ENCODE measurements around the gene LBHD1. TPM values are rescaled to one million over a fixed set of nuclear protein-coding genes. Genes with fewer than 3 reads are reported as not detected.

LBHD1 gene
- total and polyA plus RNA-seq, 2 of the 13 experiments (the other 11 are each of a cell fraction or from before 2014, with no cell fraction given) = 3.2 to 3.7 TPM

DNA sequence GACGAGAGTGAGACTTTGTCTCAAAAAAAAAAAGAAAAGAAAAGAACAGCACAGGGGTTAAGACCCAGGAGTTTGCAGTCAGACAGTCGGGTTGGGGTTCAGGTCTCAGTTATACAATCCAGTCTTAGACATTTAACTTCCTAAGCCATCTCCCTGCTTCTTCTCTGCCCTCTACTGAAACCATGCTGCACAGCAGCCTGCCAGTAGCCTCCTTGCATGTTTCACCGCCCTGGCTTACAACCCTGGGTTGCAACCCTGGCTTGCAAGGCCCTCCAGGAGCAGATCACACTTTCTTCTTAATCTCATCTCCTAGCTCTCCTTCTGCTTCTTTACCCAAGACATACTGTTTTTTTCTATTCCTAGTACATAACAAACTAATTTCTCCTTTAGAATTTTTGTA is 44.4 kb downstream of the LBHD1 start:
- ChIA-PET POLR2A (interaction anchor here (1.1 to 1.6 kb wide), 2 partner anchors 10 to 19 kb away, joined by 3 to 4 read pairs; partner anchors contain the start of gene GANAB), CTCF (ENCODE audit: low intra/inter-chr PET ratio, low total read pairs) (no interaction called here)
- ATAC-seq = peak; percentile 27; the same call in 1 of the 3 replicates

More for the DNA sequence above, 44.4 kb downstream of the LBHD1 start:
- DNase-seq (ENCODE audit: low spot score) = no peak
- TF ChIP-seq POLR2A (IDR thresholded peaks at IDR 0.05; ENCODE audit: insufficient read depth in 1 of 2, low read depth in 2 of 2, low read length in 2 of 2) (0 out of 4 replicates have a peak, but pooled peaks of 1 of the 2 experiments have one; percentile 20), RBM22 (optimal IDR thresholded peaks at IDR 0.05; ENCODE audit: low read length) (peak; percentile 73)
- TF ChIP-seq, protein P1, sequence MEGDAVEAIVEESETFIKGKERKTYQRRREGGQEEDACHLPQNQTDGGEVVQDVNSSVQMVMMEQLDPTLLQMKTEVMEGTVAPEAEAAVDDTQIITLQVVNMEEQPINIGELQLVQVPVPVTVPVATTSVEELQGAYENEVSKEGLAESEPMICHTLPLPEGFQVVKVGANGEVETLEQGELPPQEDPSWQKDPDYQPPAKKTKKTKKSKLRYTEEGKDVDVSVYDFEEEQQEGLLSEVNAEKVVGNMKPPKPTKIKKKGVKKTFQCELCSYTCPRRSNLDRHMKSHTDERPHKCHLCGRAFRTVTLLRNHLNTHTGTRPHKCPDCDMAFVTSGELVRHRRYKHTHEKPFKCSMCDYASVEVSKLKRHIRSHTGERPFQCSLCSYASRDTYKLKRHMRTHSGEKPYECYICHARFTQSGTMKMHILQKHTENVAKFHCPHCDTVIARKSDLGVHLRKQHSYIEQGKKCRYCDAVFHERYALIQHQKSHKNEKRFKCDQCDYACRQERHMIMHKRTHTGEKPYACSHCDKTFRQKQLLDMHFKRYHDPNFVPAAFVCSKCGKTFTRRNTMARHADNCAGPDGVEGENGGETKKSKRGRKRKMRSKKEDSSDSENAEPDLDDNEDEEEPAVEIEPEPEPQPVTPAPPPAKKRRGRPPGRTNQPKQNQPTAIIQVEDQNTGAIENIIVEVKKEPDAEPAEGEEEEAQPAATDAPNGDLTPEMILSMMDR (CRISPR knock-in tag; IDR thresholded peaks at IDR 0.05) = peak; percentile 17; the same call in 1 of the 2 replicates
- TF ChIP-seq, protein P2, sequence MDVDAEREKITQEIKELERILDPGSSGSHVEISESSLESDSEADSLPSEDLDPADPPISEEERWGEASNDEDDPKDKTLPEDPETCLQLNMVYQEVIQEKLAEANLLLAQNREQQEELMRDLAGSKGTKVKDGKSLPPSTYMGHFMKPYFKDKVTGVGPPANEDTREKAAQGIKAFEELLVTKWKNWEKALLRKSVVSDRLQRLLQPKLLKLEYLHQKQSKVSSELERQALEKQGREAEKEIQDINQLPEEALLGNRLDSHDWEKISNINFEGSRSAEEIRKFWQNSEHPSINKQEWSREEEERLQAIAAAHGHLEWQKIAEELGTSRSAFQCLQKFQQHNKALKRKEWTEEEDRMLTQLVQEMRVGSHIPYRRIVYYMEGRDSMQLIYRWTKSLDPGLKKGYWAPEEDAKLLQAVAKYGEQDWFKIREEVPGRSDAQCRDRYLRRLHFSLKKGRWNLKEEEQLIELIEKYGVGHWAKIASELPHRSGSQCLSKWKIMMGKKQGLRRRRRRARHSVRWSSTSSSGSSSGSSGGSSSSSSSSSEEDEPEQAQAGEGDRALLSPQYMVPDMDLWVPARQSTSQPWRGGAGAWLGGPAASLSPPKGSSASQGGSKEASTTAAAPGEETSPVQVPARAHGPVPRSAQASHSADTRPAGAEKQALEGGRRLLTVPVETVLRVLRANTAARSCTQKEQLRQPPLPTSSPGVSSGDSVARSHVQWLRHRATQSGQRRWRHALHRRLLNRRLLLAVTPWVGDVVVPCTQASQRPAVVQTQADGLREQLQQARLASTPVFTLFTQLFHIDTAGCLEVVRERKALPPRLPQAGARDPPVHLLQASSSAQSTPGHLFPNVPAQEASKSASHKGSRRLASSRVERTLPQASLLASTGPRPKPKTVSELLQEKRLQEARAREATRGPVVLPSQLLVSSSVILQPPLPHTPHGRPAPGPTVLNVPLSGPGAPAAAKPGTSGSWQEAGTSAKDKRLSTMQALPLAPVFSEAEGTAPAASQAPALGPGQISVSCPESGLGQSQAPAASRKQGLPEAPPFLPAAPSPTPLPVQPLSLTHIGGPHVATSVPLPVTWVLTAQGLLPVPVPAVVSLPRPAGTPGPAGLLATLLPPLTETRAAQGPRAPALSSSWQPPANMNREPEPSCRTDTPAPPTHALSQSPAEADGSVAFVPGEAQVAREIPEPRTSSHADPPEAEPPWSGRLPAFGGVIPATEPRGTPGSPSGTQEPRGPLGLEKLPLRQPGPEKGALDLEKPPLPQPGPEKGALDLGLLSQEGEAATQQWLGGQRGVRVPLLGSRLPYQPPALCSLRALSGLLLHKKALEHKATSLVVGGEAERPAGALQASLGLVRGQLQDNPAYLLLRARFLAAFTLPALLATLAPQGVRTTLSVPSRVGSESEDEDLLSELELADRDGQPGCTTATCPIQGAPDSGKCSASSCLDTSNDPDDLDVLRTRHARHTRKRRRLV (CRISPR knock-in tag; IDR thresholded peaks at IDR 0.05) = no peak
- no peaks in the 10 kb centered on the region for H3K79me2 ChIP-seq (ENCODE audit: insufficient read depth, low read length)
- WGBS (ENCODE audit: low lambda C conversion rate) = 96% methylated on average over 3 of the region's 3 CpGs
- peaks cover under 1% of the 10 kb centered on the region; the same call in 1 of the 2 replicates for H3K4me1 ChIP-seq (ENCODE audit: insufficient read depth, low read length)
- no peak overlapping the region for H3K27ac ChIP-seq (ENCODE audit: extremely low read length, insufficient read depth, low read length)
- intact Hi-C loops (cut with micrococcal nuclease; ENCODE audit: unreplicated experiment) (no loop called here), in situ Hi-C loops (cut with HindIII; ENCODE audit: extremely low pct_ligation_motif_present, low pct_unique_long_range_greater_than_20kb) (no loop called here)
- H3K9ac ChIP-seq (ENCODE audit: insufficient read depth, low read depth, low read length) = no peak overlapping the region
- no peaks in the 10 kb centered on the region for H4K20me1 ChIP-seq (ENCODE audit: insufficient read depth, low read length)
- BruUV-seq (replicated peaks) = no TSS peak
- H3K9me3 ChIP-seq (ENCODE audit: low read length) = no peaks in the 10 kb centered on the region
- no peak overlapping the region for H3K4me2 ChIP-seq (ENCODE audit: low read depth, low read length)
- no peak overlapping the region for H2AFZ ChIP-seq (ENCODE audit: low read length)
- no peaks in the 10 kb centered on the region for H3K27me3 ChIP-seq (ENCODE audit: control insufficient read depth in 1 of 2, insufficient read depth in 2 of 2, low read length in 2 of 2)
- no peak overlapping the region for H3K4me3 ChIP-seq (replicated peaks in 1 of 3; ENCODE audit: insufficient read depth in 1 of 3, low read depth in 2 of 3, low read length in 3 of 3)
- no peak for FAIRE-seq
- H3K36me3 ChIP-seq (replicated peaks in 1 of 2; ENCODE audit: control insufficient read depth in 1 of 2, insufficient read depth in 2 of 2, low read length in 2 of 2) = peaks cover 41 to 74% of the 10 kb centered on the region in 2 experiments

Measured in HepG2 (cell line).